Measurements from ENCODE around the gene CPA1. TPM values are rescaled to one million over a fixed set of nuclear protein-coding genes. Genes with fewer than 3 reads are reported as not detected.

Gene CPA1
- total and polyA plus RNA-seq, 2 of the 13 experiments (the other 11 are each of a cell fraction or from before 2014, with no cell fraction given), result 0.20 to 0.58 TPM

DNA sequence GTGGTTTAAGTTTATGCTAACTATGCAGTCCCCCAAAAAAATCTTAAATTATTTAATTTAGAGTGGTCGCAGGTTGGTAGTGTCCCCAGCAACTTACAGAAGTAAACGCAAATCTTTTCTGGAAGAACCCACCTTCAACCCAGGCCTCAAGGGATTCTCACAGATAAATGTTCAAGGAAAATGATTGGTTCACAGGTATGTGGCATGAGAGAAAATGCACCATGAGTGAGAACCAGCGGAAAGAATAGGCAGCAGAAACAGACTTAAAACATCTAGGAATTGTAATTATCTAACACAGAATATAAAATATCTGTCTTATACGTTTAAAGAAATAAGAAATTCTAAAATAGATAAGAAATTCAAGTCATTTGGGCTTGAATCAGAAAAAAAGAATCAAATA is 38.4 kb upstream of the CPA1 start (continued):
- no peak for TF ChIP-seq KDM5A (IDR thresholded peaks at IDR 0.05; ENCODE audit: borderline replicate concordance, low read length)
- TF ChIP-seq, protein P1, sequence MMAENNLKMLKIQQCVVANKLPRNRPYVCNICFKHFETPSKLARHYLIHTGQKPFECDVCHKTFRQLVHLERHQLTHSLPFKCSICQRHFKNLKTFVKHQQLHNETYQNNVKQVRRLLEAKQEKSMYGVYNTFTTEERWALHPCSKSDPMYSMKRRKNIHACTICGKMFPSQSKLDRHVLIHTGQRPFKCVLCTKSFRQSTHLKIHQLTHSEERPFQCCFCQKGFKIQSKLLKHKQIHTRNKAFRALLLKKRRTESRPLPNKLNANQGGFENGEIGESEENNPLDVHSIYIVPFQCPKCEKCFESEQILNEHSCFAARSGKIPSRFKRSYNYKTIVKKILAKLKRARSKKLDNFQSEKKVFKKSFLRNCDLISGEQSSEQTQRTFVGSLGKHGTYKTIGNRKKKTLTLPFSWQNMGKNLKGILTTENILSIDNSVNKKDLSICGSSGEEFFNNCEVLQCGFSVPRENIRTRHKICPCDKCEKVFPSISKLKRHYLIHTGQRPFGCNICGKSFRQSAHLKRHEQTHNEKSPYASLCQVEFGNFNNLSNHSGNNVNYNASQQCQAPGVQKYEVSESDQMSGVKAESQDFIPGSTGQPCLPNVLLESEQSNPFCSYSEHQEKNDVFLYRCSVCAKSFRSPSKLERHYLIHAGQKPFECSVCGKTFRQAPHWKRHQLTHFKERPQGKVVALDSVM (CRISPR knock-in tag; IDR thresholded peaks at IDR 0.05), result no peak
- TF ChIP-seq, protein P2, sequence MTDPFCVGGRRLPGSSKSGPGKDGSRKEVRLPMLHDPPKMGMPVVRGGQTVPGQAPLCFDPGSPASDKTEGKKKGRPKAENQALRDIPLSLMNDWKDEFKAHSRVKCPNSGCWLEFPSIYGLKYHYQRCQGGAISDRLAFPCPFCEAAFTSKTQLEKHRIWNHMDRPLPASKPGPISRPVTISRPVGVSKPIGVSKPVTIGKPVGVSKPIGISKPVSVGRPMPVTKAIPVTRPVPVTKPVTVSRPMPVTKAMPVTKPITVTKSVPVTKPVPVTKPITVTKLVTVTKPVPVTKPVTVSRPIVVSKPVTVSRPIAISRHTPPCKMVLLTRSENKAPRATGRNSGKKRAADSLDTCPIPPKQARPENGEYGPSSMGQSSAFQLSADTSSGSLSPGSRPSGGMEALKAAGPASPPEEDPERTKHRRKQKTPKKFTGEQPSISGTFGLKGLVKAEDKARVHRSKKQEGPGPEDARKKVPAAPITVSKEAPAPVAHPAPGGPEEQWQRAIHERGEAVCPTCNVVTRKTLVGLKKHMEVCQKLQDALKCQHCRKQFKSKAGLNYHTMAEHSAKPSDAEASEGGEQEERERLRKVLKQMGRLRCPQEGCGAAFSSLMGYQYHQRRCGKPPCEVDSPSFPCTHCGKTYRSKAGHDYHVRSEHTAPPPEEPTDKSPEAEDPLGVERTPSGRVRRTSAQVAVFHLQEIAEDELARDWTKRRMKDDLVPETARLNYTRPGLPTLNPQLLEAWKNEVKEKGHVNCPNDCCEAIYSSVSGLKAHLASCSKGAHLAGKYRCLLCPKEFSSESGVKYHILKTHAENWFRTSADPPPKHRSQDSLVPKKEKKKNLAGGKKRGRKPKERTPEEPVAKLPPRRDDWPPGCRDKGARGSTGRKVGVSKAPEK (CRISPR knock-in tag; IDR thresholded peaks at IDR 0.05; ENCODE audit: borderline replicate concordance), result no peak

DNA sequence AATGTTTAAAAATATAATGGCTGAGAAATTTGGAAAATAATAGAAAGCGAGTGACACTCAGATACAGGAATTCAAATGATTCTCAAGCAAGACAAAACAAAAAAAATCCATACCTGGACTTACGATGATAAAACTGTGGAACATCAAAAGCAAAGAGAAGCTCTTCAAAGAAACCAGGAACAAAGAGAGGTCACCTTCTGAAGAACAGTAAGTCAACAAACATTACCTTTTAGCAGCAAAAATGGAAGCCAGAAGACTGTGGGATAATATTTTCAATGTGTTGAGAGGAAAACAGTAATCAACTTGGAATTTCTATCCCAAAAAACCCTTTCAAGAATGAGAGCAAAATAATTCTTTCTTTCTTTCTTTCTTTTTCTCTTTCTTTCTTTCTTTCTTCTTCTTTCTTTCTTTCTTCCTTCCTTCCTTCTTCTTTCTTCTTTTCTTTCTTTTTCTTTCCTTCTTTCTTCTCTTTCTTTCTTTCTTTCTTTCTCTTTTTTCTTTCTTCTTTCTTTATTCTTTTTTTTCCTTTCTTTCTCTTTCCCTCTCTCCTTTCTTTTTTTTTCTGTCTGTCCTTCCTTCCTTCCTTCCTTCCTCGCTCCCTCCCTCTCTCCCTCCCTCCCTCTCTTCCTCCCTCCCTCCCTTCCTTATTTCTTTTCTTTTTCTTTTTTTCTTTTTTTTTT is 37.5 kb upstream of the CPA1 start:
- H3K4me3 ChIP-seq (replicated peaks in 1 of 3; ENCODE audit: insufficient read depth in 1 of 3, low read depth in 2 of 3, low read length in 3 of 3), result no peak overlapping the region
- H3K9ac ChIP-seq (ENCODE audit: insufficient read depth, low read depth, low read length), result no peak overlapping the region
- FAIRE-seq (no peak), DNase-seq (ENCODE audit: low spot score) (no peak), ATAC-seq (no peak)
- in situ Hi-C loops (cut with HindIII; ENCODE audit: extremely low pct_ligation_motif_present, low pct_unique_long_range_greater_than_20kb), result no loop called here
- H3K9me3 ChIP-seq (ENCODE audit: low read length), result no peaks in the 10 kb centered on the region
- no peak overlapping the region for H3K27ac ChIP-seq (ENCODE audit: extremely low read length, insufficient read depth, low read length)
- ChIA-PET CTCF (ENCODE audit: low intra/inter-chr PET ratio, low total read pairs) (no interaction called here), POLR2A (no interaction called here)
- H3K36me3 ChIP-seq (replicated peaks in 1 of 2; ENCODE audit: control insufficient read depth in 1 of 2, insufficient read depth in 2 of 2, low read length in 2 of 2), result no peaks in the 10 kb centered on the region
- no peak overlapping the region for H3K4me2 ChIP-seq (ENCODE audit: low read depth, low read length)
- no peaks in the 10 kb centered on the region for H3K79me2 ChIP-seq (ENCODE audit: insufficient read depth, low read length)
- H2AFZ ChIP-seq (ENCODE audit: low read length), result no peak overlapping the region
- no peaks in the 10 kb centered on the region for H4K20me1 ChIP-seq (ENCODE audit: insufficient read depth, low read length)
- peaks cover 0 to 1% of the 10 kb centered on the region in 2 experiments; a peak in 1 of 5 replicates for H3K27me3 ChIP-seq (ENCODE audit: control insufficient read depth in 1 of 2, insufficient read depth in 2 of 2, low read length in 2 of 2)
- H3K4me1 ChIP-seq (ENCODE audit: insufficient read depth, low read length), result peaks cover 6% of the 10 kb centered on the region; the same call in 1 of the 2 replicates
- WGBS (ENCODE audit: low lambda C conversion rate), result 3% methylated on average over 3 of the region's 3 CpGs
- BruUV-seq (replicated peaks), result no TSS peak
- intact Hi-C loops (cut with micrococcal nuclease; ENCODE audit: unreplicated experiment), result no loop called here
- TF ChIP-seq, protein P3, sequence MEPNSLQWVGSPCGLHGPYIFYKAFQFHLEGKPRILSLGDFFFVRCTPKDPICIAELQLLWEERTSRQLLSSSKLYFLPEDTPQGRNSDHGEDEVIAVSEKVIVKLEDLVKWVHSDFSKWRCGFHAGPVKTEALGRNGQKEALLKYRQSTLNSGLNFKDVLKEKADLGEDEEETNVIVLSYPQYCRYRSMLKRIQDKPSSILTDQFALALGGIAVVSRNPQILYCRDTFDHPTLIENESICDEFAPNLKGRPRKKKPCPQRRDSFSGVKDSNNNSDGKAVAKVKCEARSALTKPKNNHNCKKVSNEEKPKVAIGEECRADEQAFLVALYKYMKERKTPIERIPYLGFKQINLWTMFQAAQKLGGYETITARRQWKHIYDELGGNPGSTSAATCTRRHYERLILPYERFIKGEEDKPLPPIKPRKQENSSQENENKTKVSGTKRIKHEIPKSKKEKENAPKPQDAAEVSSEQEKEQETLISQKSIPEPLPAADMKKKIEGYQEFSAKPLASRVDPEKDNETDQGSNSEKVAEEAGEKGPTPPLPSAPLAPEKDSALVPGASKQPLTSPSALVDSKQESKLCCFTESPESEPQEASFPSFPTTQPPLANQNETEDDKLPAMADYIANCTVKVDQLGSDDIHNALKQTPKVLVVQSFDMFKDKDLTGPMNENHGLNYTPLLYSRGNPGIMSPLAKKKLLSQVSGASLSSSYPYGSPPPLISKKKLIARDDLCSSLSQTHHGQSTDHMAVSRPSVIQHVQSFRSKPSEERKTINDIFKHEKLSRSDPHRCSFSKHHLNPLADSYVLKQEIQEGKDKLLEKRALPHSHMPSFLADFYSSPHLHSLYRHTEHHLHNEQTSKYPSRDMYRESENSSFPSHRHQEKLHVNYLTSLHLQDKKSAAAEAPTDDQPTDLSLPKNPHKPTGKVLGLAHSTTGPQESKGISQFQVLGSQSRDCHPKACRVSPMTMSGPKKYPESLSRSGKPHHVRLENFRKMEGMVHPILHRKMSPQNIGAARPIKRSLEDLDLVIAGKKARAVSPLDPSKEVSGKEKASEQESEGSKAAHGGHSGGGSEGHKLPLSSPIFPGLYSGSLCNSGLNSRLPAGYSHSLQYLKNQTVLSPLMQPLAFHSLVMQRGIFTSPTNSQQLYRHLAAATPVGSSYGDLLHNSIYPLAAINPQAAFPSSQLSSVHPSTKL (CRISPR knock-in tag; IDR thresholded peaks at IDR 0.05), result 0 out of 2 replicates have a peak, but pooled peaks have one; percentile 33
- TF ChIP-seq NFYB (CRISPR knock-in tag; IDR thresholded peaks at IDR 0.05) (no peak), SKI (IDR thresholded peaks at IDR 0.05; ENCODE audit: partially characterized antibody) (no peak), SOX13 (IDR thresholded peaks at IDR 0.05) (no peak), SOX13 (CRISPR knock-in tag; conservative IDR thresholded peaks at IDR 0.05 in 1 of 2, IDR thresholded peaks at IDR 0.05 in 1 of 2) (peak in 1 of 2 experiments; percentile 76; a peak in 2 of 4 replicates), TCF7L2 (IDR thresholded peaks at IDR 0.05; ENCODE audit: low read depth, low read length) (0 out of 2 replicates have a peak, but pooled peaks have one; percentile 27), TCF7 (IDR thresholded peaks at IDR 0.05; ENCODE audit: low read depth) (peak; percentile 67; the same call in 1 of the 2 replicates), SOX5 (CRISPR knock-in tag; IDR thresholded peaks at IDR 0.05; ENCODE audit: borderline replicate concordance) (peak; percentile 65; the same call in 1 of the 2 replicates)
